Activated T-helper 1 cell treated with Interleukin-2 at 50 U/mL for 16 hours (primary cell): ENCODE results near the gene GSTA2.
A peak's percentile ranks its signal among the peaks of the same experiment; 100 is the strongest.
"Not testable (repeated sequence)": the region's sequence is repeated elsewhere in the genome, so short reads cannot be mapped to it uniquely, and the experiment has no call there.

Experiments
- DNase-seq: peaks from one replicate; pipeline ENCODE4 v3.0.0-alpha.2; 2020; ENCODE audit warnings: low read depth

The GSTA2 gene

DNA sequence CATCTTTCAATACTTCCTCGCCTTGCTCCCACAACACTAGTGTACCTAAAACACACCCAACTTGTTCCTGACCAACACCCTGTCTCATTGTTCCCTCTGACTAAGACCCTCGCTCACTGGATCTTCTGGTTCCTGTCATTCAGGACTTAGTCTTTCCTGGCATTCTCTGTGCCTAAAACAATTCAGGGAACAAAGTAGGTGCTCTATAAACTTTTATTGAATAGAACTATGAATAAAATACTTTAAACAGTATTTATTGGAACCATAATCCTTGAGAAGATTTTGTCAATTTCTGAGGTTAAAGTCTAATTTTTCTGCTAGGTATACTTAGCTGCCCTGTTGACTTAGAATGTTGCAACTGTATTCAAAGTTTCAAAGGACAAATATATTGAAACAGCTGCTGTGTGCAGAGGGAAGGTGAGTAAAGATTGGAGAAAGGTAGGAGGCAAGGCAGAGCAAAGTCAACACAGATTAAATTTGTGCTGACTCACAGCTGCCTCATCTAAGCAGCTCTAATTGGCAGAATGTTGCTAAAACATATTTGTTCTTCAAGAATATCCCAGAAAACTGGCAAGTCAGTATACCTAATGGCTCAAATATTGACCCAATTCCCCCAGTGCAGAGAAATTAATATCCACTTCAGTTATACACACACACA lies 37.6 kb downstream of the GSTA2 start:
- DNase-seq: no peak

DNA sequence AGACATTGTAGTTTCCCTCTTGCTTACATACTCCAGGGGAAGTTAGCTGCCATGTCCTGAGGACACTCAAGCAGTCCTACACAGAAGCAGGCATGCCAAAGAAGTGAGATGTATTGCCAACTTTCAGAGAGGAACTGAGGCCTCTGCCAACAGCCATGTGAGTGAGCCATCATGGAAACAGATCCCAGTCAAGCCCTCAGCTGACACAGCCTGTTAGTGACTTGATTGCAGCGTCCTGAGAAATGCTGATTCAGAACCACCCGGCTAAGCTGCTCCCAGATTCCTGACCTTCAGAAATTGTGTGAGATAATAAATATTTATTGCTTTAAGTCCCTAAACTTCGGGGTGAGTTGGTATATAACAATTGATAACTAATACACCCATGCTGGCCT lies 38.1 kb downstream of the GSTA2 start:
- DNase-seq: no peak

DNA sequence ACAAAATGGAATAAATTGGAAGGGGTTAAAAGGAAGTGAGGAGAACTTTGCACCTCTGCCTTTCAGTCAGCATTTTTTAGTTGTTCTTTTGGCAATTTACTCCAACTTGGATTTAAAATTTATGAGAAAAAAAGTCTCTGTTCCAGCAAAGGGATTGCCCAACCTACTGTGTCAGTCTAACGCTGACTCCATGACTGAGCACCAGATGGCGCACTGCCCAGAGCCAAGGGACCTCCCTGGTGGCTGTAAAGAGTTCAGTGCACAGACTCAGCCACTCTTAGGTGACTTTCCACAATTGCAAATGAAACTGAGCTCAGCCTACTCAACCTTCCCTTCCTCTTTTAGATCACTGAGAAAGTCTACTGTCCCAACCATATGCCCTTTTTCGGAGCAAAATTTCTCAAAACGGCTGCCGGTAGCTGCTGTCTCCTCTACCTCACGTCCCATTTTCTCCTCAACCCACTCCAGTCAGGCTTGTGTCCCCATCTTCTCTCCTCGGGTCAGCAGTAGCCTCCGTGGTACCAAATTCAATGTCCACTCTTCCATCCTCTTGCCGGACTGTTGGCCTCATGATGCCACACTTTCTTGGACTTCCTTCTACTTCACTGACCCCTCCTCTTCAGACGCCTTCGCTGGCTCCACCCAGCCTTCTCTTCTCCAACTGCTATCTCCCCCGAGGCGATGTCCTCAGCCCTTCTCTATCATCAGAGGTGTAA lies 38.7 kb downstream of the GSTA2 start:
- DNase-seq: peak; percentile 12

DNA sequence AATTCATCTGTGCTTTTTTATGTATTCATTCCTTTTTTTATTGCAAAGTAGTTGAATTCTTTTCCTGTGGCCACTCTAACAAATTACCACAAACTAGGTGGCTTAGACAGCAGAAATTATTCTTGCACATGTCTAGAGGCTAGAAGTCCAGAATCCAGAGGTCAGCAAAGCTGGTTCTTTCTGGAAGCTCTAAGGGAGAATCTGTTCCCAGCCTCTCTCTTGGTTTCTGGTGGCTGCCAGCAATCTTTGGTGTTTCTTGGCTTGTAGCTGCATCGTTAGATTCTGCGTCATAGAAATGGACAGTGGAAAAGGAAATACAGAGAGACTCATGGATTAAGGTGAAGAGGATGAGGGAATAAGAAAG lies 39.3 kb downstream of the GSTA2 start:
- no peak for DNase-seq

DNA sequence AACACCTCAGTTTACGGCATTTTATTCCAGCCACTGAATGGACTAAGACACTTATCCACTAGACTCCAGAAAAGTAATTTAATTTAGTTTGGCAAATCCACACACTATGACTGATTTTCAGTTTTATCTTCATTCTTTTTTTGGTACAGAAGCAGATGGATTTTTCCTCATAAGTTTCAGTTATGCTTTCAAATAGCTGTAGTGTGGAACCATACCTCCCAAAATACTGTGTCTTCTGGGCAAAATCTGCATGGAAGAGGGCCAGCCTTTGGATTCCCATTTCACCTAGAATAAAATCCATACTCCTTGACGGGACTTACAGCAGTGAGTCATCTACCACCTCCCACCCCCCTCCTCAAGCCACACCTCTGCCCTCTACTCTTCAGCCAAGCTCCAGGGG lies 43.0 kb downstream of the GSTA2 start:
- no peak for DNase-seq

DNA sequence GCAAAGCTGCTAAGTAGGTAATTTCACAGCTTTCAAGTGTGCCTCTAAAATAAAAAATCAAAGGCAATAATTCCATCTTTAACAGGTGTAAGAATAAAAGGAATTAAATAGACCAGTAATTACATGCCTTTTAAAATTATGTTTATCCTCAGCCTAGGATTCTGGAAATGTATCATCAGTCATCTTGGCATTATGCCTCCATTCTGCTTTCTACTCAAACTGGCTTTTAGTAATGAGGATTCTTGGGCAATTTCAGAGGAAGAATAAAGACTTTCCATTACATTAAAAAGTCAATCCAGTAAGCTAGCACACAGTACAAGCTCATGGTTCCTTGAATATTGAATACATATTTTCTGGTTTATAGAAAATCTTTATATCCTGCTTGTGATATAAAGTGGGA lies 44.7 kb downstream of the GSTA2 start:
- no peak for DNase-seq

DNA sequence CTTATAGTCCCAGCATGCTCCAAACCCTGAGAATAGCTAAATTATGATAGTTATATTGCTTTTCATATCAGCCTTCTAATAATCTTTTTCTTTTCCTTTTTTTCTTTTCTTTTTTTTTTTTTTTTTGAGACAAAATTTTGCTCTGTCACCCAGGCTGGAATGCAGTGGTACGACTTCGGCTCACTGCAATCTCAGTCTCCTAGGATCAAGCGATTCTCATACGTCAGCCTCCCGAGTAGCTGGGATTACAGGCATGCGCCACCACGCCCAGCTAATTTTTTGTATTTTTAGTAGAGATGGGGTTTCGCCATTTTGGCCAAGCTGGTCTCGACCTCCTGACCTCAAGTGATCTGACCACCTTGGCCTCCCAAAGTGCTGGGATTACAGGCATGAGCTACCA lies 48.5 kb downstream of the GSTA2 start:
- DNase-seq: not testable (repeated sequence)

DNA sequence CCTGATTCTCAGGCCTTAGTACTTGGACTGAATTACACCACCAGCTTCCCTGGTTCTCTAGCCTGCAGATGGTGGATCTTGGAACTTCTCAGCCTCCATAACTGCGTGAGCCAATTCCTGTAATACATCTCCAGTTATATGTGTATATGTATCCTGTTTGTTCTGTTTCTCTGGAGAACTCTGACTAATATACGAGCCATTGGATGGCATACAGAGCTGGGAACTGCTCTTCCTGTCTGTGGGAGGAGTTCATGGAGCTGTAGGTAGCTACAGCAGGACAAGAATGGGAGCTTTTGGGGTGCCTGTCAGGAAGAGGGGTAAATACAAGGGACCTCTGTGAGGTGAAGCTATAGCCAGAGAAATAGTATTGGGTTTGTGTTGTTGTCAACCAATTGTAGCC lies 51.1 kb downstream of the GSTA2 start:
- no peak for DNase-seq

DNA sequence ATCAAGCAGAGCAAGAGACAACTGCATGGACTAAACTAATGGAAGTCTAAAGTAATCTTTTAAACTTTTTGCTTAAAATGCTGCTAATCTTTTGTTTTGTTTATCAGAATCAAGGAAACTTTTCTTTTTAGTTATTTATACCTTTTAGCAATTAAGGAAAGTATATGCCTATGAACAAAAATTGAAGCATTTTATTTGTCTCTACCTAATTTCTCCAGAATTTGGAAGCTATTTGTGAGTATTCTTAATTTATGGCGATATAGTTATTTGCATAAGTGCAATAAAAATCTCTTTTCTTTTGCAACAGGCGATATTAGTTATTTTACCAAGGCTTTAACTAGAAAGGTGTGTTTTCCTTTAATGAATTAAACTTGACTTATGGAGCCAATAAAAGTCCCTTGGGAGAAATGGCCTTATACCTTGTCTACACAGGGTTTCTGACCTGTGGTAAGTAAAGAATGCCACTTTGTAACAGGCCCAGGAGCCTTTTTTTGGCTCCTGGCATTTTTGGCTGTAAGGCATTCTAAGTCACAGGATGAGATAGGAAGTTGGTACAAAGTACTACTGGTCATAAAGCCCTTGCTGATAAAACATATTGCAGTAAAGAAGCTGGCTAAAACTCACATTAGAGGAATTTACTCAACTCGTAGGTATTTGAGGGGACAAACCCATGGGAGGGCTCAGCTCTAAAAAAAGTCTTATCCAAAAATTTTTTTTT lies 55.2 kb downstream of the GSTA2 start:
- DNase-seq: no peak

DNA sequence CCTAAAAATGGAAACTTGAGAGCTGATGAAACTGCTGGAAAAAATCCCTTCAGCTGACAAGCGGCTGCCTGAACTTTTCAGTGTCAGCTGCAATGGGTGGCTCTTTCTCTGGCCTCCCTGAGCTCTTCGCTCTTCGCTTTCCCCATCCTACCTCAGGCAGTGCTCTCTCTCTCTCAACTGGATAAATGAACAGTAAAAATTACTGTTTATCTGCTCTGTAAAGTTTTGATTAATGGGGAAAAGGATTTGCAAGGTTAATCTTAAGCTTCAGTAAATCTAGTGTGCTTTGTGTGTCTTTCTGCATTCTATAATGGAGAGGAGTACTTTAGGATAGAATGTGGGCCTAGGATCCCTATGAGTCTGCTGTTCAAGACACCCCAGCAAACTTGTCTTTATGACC lies 57.3 kb downstream of the GSTA2 start:
- no peak for DNase-seq

DNA sequence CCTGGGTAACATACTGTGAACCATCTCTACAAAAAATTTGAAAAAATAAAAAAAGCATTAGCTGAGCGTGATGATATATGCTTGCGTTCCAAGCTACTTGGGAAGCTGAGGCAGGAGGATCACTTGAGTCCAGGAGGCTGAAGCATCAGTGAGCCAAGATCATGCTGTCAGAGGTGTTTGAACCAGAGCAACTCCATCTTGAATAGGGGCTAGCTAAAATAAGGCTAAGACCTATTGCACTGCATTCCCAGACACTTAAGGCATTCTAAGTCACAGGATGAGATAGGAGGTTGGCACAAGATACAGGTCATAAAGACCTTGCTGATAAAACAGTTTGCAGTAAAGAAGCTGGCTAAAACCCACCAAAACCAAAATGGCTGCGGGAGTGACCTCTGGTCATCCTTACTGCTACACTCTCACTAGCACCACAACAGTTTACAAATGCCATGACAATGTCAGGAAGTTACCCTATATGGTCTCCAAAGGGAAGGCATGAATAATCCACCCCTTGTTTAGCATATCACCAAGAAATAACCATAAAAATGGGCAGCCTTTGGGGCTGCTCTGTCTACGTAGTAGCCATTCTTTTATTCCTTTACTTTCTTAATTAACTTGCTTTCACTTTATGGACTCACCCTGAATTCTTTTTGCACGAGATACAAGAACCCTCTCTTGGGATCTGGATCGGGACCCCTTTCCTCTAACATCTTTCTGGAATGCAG lies 58.3 kb downstream of the GSTA2 start:
- not testable (repeated sequence) for DNase-seq

DNA sequence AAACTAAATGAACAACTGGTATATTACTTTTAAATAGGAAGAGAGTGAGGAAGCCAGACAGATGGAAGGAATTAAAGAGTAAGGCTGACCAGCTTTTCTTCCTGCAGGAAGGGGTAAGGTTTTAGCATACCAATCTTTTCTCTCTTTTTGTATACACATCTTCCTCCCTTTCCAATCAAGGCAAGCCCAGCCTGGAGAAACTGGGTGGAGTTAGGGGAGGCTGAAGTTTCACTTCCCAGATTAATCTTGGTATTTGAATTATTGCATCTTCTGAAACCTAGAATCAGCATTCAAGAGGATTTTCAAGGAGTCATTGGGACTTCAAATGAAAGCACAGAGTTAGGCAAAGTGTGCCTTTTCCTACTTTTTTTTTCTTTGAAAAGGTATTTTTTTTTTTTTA lies 59.2 kb downstream of the GSTA2 start:
- no peak for DNase-seq
